Spleen (tissue), 11 donors: Measurements from ENCODE around the gene MOCS1. TPM values are rescaled to one million over a fixed set of nuclear protein-coding genes. Genes with fewer than 3 reads are reported as not detected.
"Not testable (repeated sequence)": the region's sequence is repeated elsewhere in the genome, so short reads cannot be mapped to it uniquely, and the experiment has no call there.

Experiments
- DNase-seq: peaks from one replicate; pipeline ENCODE4 v3.0.0-alpha.2; 2020
- H3K27ac ChIP-seq, 8 donors: fragments of 200-600 bp; sonication (generic) in 7 of 8; 1 replicate in 4 of 8; 2 replicates in 4 of 8; pipeline versions ENCODE4 v1.5.0 to v1.8.0; 2016 to 2021; ENCODE audit warnings: inconsistent platforms in 4 of 8, mild to moderate bottlenecking in 4 of 8, moderate library complexity in 1 of 8
- H3K27me3 ChIP-seq, 7 donors: fragments of 200-600 bp; sonication (generic) in 6 of 7; replicated peaks in 1 of 7; 1 replicate in 4 of 7; 2 replicates in 3 of 7; pipeline versions ENCODE4 v1.5.0 to v1.8.0; 2016 to 2021; ENCODE audit warnings: inconsistent platforms in 3 of 7, mild to moderate bottlenecking in 1 of 7
- H3K36me3 ChIP-seq, 6 donors: fragments of 200-600 bp; sonication (generic) in 5 of 6; 1 replicate in 4 of 6; 2 replicates in 2 of 6; pipeline versions ENCODE4 v1.5.0 to v1.8.0; 2016 to 2021; ENCODE audit warnings: inconsistent platforms in 2 of 6
- H3K4me1 ChIP-seq, 6 donors: fragments of 200-600 bp; sonication (generic) in 5 of 6; 1 replicate in 3 of 6; 2 replicates in 3 of 6; pipeline versions ENCODE4 v1.5.0 to v1.8.0; 2016 to 2021; ENCODE audit warnings: inconsistent platforms in 3 of 6
- H3K4me3 ChIP-seq, 8 donors: fragments of 200-600 bp; sonication (generic) in 7 of 8; 1 replicate in 4 of 8; 2 replicates in 4 of 8; pipeline versions ENCODE4 v1.5.0 to v1.8.0; 2016 to 2021; ENCODE audit warnings: inconsistent platforms in 4 of 8, mild to moderate bottlenecking in 4 of 8, moderate library complexity in 2 of 8
- H3K9me3 ChIP-seq, 8 donors: fragments of 200-600 bp; sonication (generic) in 7 of 8; 1 replicate in 4 of 8; 2 replicates in 4 of 8; pipeline versions ENCODE4 v1.5.0 to v1.8.0; 2016 to 2021; ENCODE audit warnings: inconsistent platforms in 4 of 8
- POLR2A ChIP-seq, 3 donors: fragments of 450-650 bp; IDR thresholded peaks; one replicate each; pipeline ENCODE4 v1.5.1; 2017; ENCODE audit warnings: antibody characterized with exemption in 3 of 3, mild to moderate bottlenecking in 1 of 3
- POLR2AphosphoS5 ChIP-seq, 3 donors: sonication (generic); formaldehyde crosslinking; IDR thresholded peaks; one replicate each; pipeline ENCODE4 v1.5.1; 2017; ENCODE audit warnings: antibody characterized with exemption in 3 of 3
- WGBS, 5 donors: extraction: QIAGEN DNeasy Blood & Tissue Kit in 3 of 5; methylation state at CpG; one replicate each; pipeline versions ENCODE4 v1.1.5 to v1.1.7; 2013 to 2018; 5-methylcytosine and 5-hydroxymethylcytosine counted together
- intact Hi-C: fragments of 100-400 bp; cut with DNase I; formaldehyde crosslinking; loops from one replicate; pipeline ENCODE4 v1.15.0; 2023; ENCODE audit warnings: low total_unique reads
- polyA plus RNA-seq, 3 donors: library from polyadenylated mRNA; stranded (reverse); fragments of 200-250 nt; gene quantifications; one replicate each; pipeline ENCODE4 v1.2.1, GENCODE V29; 2013
- total RNA-seq, 7 donors: library from RNA; depleted of rRNA in 3 of 7; stranded (reverse); fragments of >200 nt in 3 of 7; fragmentation: NEBNext Ultra II Directional in 4 of 7; extraction: Animal tissue kit (Norgen Biotek cat#: 25700) in 4 of 7; gene quantifications; one replicate each; pipeline versions ENCODE4 v1.1.0 to v1.2.1, GENCODE V29; 2016 to 2021
- TF ChIP-seq, protein P1 (sequence below), 11 experiments: fragments of 200-600 bp in 7 of 11; fragments of 450-650 bp in 4 of 11; sonication (generic) in 4 of 11; IDR thresholded peaks in 8 of 11; conservative IDR thresholded peaks in 3 of 11; 1 replicate in 7 of 11; 2 replicates in 4 of 11; pipeline versions ENCODE4 v1.4.0 to v1.8.0; 2016 to 2021; ENCODE audit warnings: antibody characterized with exemption in 11 of 11, inconsistent platforms in 4 of 11, mild to moderate bottlenecking in 1 of 11
- donor health status: healthy with polysubstance abuse.
- donor health status: DM: no; HTN: no; CAD: no; lungs with moderate emphysema.
- donor health status: DM: no; HTN: no; CAD: no.
- donor health status: Bipolar disorder and iron deficiency.
- donor health status: healthy.
- donor health status: DM: no; HTN: no; CAD: no.
- donor health status: DM: yes; HTN: yes; CAD: no.

MOCS1 gene
- total and polyA plus RNA-seq, 10 donors, result 1.2 to 10.2 (median 5.6) TPM

GRCh38 chr6:39980839-39981580, 46.7 kb upstream of the MOCS1 start:
- H3K36me3 ChIP-seq, result no peaks in the 10 kb centered on the region
- no peak overlapping the region for H3K4me3 ChIP-seq
- WGBS, 5 donors, result 48 to 59% (median 56%) methylated on average over 3 of the region's 3 CpGs
- no peak for DNase-seq
- intact Hi-C loops, result loop anchor here (2.0 kb wide), 1 partner anchor 328 kb away; no protein-coding TSS in a partner anchor
- TF ChIP-seq, protein P1, sequence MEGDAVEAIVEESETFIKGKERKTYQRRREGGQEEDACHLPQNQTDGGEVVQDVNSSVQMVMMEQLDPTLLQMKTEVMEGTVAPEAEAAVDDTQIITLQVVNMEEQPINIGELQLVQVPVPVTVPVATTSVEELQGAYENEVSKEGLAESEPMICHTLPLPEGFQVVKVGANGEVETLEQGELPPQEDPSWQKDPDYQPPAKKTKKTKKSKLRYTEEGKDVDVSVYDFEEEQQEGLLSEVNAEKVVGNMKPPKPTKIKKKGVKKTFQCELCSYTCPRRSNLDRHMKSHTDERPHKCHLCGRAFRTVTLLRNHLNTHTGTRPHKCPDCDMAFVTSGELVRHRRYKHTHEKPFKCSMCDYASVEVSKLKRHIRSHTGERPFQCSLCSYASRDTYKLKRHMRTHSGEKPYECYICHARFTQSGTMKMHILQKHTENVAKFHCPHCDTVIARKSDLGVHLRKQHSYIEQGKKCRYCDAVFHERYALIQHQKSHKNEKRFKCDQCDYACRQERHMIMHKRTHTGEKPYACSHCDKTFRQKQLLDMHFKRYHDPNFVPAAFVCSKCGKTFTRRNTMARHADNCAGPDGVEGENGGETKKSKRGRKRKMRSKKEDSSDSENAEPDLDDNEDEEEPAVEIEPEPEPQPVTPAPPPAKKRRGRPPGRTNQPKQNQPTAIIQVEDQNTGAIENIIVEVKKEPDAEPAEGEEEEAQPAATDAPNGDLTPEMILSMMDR (IDR thresholded peaks at IDR 0.05 in 8 of 11, conservative IDR thresholded peaks at IDR 0.05 in 3 of 11), result peak in 9 of 11 experiments; percentile 21 to 57 (median 43)
- TF ChIP-seq POLR2AphosphoS5 (IDR thresholded peaks at IDR 0.05) (no peak), POLR2A (IDR thresholded peaks at IDR 0.05) (no peak)
- no peaks in the 10 kb centered on the region for H3K4me1 ChIP-seq
- H3K9me3 ChIP-seq, result no peaks in the 10 kb centered on the region
- no peak overlapping the region for H3K27ac ChIP-seq
- H3K27me3 ChIP-seq, result peaks cover 0 to 14% (median 0%) of the 10 kb centered on the region in 7 donors

GRCh38 chr6:39979461-39980328, 45.4 kb upstream of the MOCS1 start:
- Histone ChIP-seq H3K27me3 (peaks cover 0 to 21% (median 0%) of the 10 kb centered on the region in 7 donors), H3K27ac (no peak overlapping the region), H3K9me3 (no peaks in the 10 kb centered on the region), H3K4me1 (no peaks in the 10 kb centered on the region), H3K4me3 (no peak overlapping the region), H3K36me3 (no peaks in the 10 kb centered on the region)
- no peak for TF ChIP-seq POLR2A (IDR thresholded peaks at IDR 0.05)
- no peak for TF ChIP-seq POLR2AphosphoS5 (IDR thresholded peaks at IDR 0.05)
- TF ChIP-seq, protein P1 (IDR thresholded peaks at IDR 0.05 in 8 of 11, conservative IDR thresholded peaks at IDR 0.05 in 3 of 11), result no peak
- WGBS, 5 donors, result 41 to 63% (median 51%) methylated on average over 3 of the region's 3 CpGs
- no peak for DNase-seq
- intact Hi-C loops, result loop anchor here (2.0 kb wide), 1 partner anchor 329 kb away; no protein-coding TSS in a partner anchor

GRCh38 chr6:39978240-39978639, 44.0 kb upstream of the MOCS1 start:
- no peaks in the 10 kb centered on the region for H3K36me3 ChIP-seq
- intact Hi-C loops, result no loop called here
- no peak overlapping the region for H3K4me3 ChIP-seq
- H3K27ac ChIP-seq, result no peak overlapping the region
- no peak for DNase-seq
- WGBS, 5 donors, result 83 to 95% (median 86%) methylated on average over 1 of the region's 1 CpG
- TF ChIP-seq, protein P1 (IDR thresholded peaks at IDR 0.05 in 8 of 11, conservative IDR thresholded peaks at IDR 0.05 in 3 of 11), result no peak
- TF ChIP-seq POLR2A (IDR thresholded peaks at IDR 0.05), result no peak
- TF ChIP-seq POLR2AphosphoS5 (IDR thresholded peaks at IDR 0.05), result no peak
- no peaks in the 10 kb centered on the region for H3K4me1 ChIP-seq
- no peaks in the 10 kb centered on the region for H3K9me3 ChIP-seq
- H3K27me3 ChIP-seq, result peaks cover 0 to 24% (median 0%) of the 10 kb centered on the region in 7 donors

GRCh38 chr6:39973661-39974060, 39.4 kb upstream of the MOCS1 start:
- no peak overlapping the region for H3K4me3 ChIP-seq
- no peaks in the 10 kb centered on the region for H3K4me1 ChIP-seq
- intact Hi-C loops, result no loop called here
- WGBS, 5 donors, result 66 to 89% (median 73%) methylated on average over 3 of the region's 3 CpGs
- H3K27me3 ChIP-seq, result peaks cover 0 to 23% (median 0%) of the 10 kb centered on the region in 7 donors
- no peaks in the 10 kb centered on the region for H3K36me3 ChIP-seq
- DNase-seq, result no peak
- H3K27ac ChIP-seq, result no peak overlapping the region
- H3K9me3 ChIP-seq, result no peaks in the 10 kb centered on the region
- no peak for TF ChIP-seq POLR2AphosphoS5 (IDR thresholded peaks at IDR 0.05)
- TF ChIP-seq POLR2A (IDR thresholded peaks at IDR 0.05), result no peak
- TF ChIP-seq, protein P1 (IDR thresholded peaks at IDR 0.05 in 8 of 11, conservative IDR thresholded peaks at IDR 0.05 in 3 of 11), result no peak

- H3K9me3 ChIP-seq, intact Hi-C loops, H3K36me3 ChIP-seq, H3K4me1 ChIP-seq, H3K27ac ChIP-seq, DNase-seq, H3K4me3 ChIP-seq: not testable (repeated sequence)
- peaks cover 0 to 21% (median 0%) of the 10 kb centered on the region in 7 donors for H3K27me3 ChIP-seq
- WGBS, 5 donors, result 73 to 84% (median 81%) methylated on average over 1 of the region's 1 CpG
Observed at GRCh38 chr6:39972717-39973116, 38.5 kb upstream of the MOCS1 start.

- WGBS, 5 donors, result 66 to 92% (median 82%) methylated on average over 5 of the region's 5 CpGs
- intact Hi-C loops, result not testable (repeated sequence)
Observed at GRCh38 chr6:39971131-39971530, 36.9 kb upstream of the MOCS1 start.

More at GRCh38 chr6:39971131-39971530, 36.9 kb upstream of the MOCS1 start:
- not testable (repeated sequence) for H3K36me3 ChIP-seq, H3K27ac ChIP-seq, H3K4me1 ChIP-seq, H3K9me3 ChIP-seq, H3K4me3 ChIP-seq, DNase-seq
- peaks cover 0 to 24% (median 0%) of the 10 kb centered on the region in 7 donors for H3K27me3 ChIP-seq
